HepG2 (cell line): Measurements from ENCODE around the gene CHRD. TPM values are rescaled to one million over a fixed set of nuclear protein-coding genes. Genes with fewer than 3 reads are reported as not detected.

Experiments
- ATAC-seq: fragments of 200-7000 bp; cut with Tn5 transposase; 3 replicates; pipeline ENCODE4 v1.9.1; 2020; ENCODE audit warnings: mild to moderate bottlenecking, moderate library complexity
- BruUV-seq: library from RNA; stranded (reverse); fragments of 400-500 nt; replicated peaks from 2 replicates; lab custom pipeline; 2021; lab: Mats Ljungman, UMichigan
- CTCF ChIA-PET: fragments of 300-600 bp; formaldehyde crosslinking; extraction: SDS; loops from one replicate; lab custom pipeline; 2021; ENCODE audit warnings: low total read pairs, inconsistent platforms, low intra/inter-chr PET ratio; lab: Yijun Ruan, JAX
- POLR2A ChIA-PET: fragments of 350-600 bp; sonication (Branson Sonifier 250); formaldehyde crosslinking; loops from one replicate; lab custom pipeline; 2020; ENCODE audit warnings: antibody characterized with exemption, inconsistent platforms; lab: Yijun Ruan, JAX
- DNase-seq: peaks from one replicate; pipeline ENCODE4 v3.0.0-alpha.2; 2015; ENCODE audit warnings: low spot score
- FAIRE-seq: peaks from 3 replicates; lab custom pipeline; 2011; peaks lifted over from hg19 to GRCh38; lab: Jason Lieb, UNC
- H2AFZ ChIP-seq: one replicate; pipeline ENCODE4 v1.6.1; 2011; ENCODE audit warnings: low read length, inconsistent platforms
- H3K27ac ChIP-seq: fragments of 300-600 bp; 3 replicates; pipeline ENCODE4 v1.8.0; 2011; ENCODE audit warnings: mixed run types, mild to moderate bottlenecking, mixed read lengths, low read length, inconsistent platforms; ENCODE audit not compliant: insufficient read depth; ENCODE audit errors: extremely low read length
- H3K27me3 ChIP-seq, 2 experiments: fragments of 200-600 bp in 1 of 2; 2 replicates in 1 of 2; 3 replicates in 1 of 2; pipeline versions ENCODE4 v1.6.0 to v1.8.0; 2011; ENCODE audit warnings: low read length in 2 of 2, mild to moderate bottlenecking in 2 of 2, moderate library complexity in 2 of 2, inconsistent platforms in 1 of 2; ENCODE audit not compliant: insufficient read depth in 2 of 2, control insufficient read depth in 1 of 2
- H3K36me3 ChIP-seq, 2 experiments: fragments of 200-600 bp in 1 of 2; replicated peaks in 1 of 2; 2 replicates in 1 of 2; 3 replicates in 1 of 2; pipeline versions ENCODE4 v1.5.1 to v1.8.0; 2011; ENCODE audit warnings: low read length in 2 of 2, inconsistent platforms in 1 of 2; ENCODE audit not compliant: insufficient read depth in 2 of 2, control insufficient read depth in 1 of 2
- H3K4me1 ChIP-seq: 2 replicates; pipeline ENCODE4 v1.5.1; 2012; ENCODE audit warnings: low read length, inconsistent platforms; ENCODE audit not compliant: insufficient read depth
- H3K4me2 ChIP-seq: 2 replicates; pipeline ENCODE4 v1.6.0; 2011; ENCODE audit warnings: low read depth, low read length, inconsistent platforms
- H3K4me3 ChIP-seq, 3 experiments: fragments of 200-600 bp in 1 of 3; sonication (generic), shearing (Covaris generic) in 1 of 3; replicated peaks in 1 of 3; 2 replicates each; pipeline ENCODE4 v1.5.1; 2011 to 2016; ENCODE audit warnings: low read length in 3 of 3, inconsistent platforms in 2 of 3, low read depth in 2 of 3, mild to moderate bottlenecking in 2 of 3, control low read depth in 1 of 3, mixed read lengths in 1 of 3; ENCODE audit not compliant: insufficient read depth in 1 of 3
- H3K79me2 ChIP-seq: one replicate; pipeline ENCODE4 v1.6.1; 2011; ENCODE audit warnings: low read length, inconsistent platforms; ENCODE audit not compliant: insufficient read depth
- H3K9ac ChIP-seq: 2 replicates; pipeline ENCODE4 v1.6.0; 2011; ENCODE audit warnings: mild to moderate bottlenecking, low read depth, low read length, inconsistent platforms; ENCODE audit not compliant: insufficient read depth
- H3K9me3 ChIP-seq: 2 replicates; pipeline ENCODE4 v1.5.1; 2012; ENCODE audit warnings: mild to moderate bottlenecking, low read length
- H4K20me1 ChIP-seq: 2 replicates; pipeline ENCODE4 v1.6.0; 2011; ENCODE audit warnings: inconsistent platforms, mild to moderate bottlenecking, low read length, moderate library complexity; ENCODE audit not compliant: insufficient read depth
- ATF6 ChIP-seq: sonication (generic); formaldehyde crosslinking; conservative IDR thresholded peaks from 2 replicates; pipeline ENCODE4 v1.4.0; 2020; ENCODE audit warnings: missing genetic modification reagents
- GPN1 ChIP-seq: sonication (generic); formaldehyde crosslinking; IDR thresholded peaks from 2 replicates; pipeline ENCODE4 v1.5.1; 2020; ENCODE audit warnings: missing genetic modification reagents, borderline replicate concordance
- RELA ChIP-seq: sonication (generic); formaldehyde crosslinking; IDR thresholded peaks from 2 replicates; pipeline ENCODE4 v1.4.0; 2020; ENCODE audit warnings: missing genetic modification reagents
- SNAPC2 ChIP-seq: sonication (generic); formaldehyde crosslinking; IDR thresholded peaks from 2 replicates; pipeline ENCODE4 v1.8.1; 2022; ENCODE audit warnings: mild to moderate bottlenecking, missing genetic modification reagents
- TFDP1 ChIP-seq: IDR thresholded peaks from 2 replicates; pipeline ENCODE4 v1.6.1; 2016; ENCODE audit warnings: missing compliant biosample characterization, missing genetic modification reagents, borderline replicate concordance
- ZNF17 ChIP-seq: sonication (generic); formaldehyde crosslinking; IDR thresholded peaks from 2 replicates; pipeline ENCODE4 v1.5.0; 2020; ENCODE audit warnings: mild to moderate bottlenecking, missing genetic modification reagents
- ZNF891 ChIP-seq: sonication (generic); formaldehyde crosslinking; IDR thresholded peaks from 2 replicates; pipeline ENCODE4 v1.5.0; 2020; ENCODE audit warnings: mild to moderate bottlenecking, missing genetic modification reagents
- whole genome bisulfite sequencing: methylation state at CpG from one replicate; pipeline ENCODE4 v1.1.6; 2017; ENCODE audit warnings: low lambda C conversion rate; 5-methylcytosine and 5-hydroxymethylcytosine counted together
- in situ Hi-C: cut with HindIII; loops from 2 replicates; pipeline ENCODE4 v1.10.0; 2017; ENCODE audit warnings: low pct_unique_long_range_greater_than_20kb; ENCODE audit not compliant: extremely low pct_ligation_motif_present
- intact Hi-C: fragments of 100-400 bp; cut with micrococcal nuclease; formaldehyde crosslinking; loops from one replicate; pipeline ENCODE4 v1.10.0; 2022; ENCODE audit not compliant: unreplicated experiment
- polyA plus RNA-seq, 8 experiments: library from polyadenylated mRNA; depleted of rRNA in 3 of 8; stranded (reverse) in 7 of 8; unstranded in 1 of 8; fragments of >200 nt; fragmentation: Illumina TruSeq in 4 of 8; extraction: Trizol in 4 of 8; gene quantifications; 2 replicates each; pipeline versions ENCODE4 v1.2.1 to v1.2.3, GENCODE V29; 2011 to 2016; ENCODE audit warnings: low read depth in 4 of 8, missing spikeins in 1 of 8, mixed read lengths in 1 of 8; ENCODE audit not compliant: insufficient read depth in 1 of 8
- total RNA-seq, 5 experiments: library from RNA; depleted of rRNA; stranded (reverse); fragments of >200 nt; fragmentation: Illumina TruSeq; extraction: Trizol; gene quantifications; 2 replicates each; pipeline ENCODE4 v1.2.3, GENCODE V29; 2016; ENCODE audit warnings: low read depth in 1 of 5

CHRD gene
- total and polyA plus RNA-seq, 2 of the 13 experiments (the other 11 are each of a cell fraction or from before 2014, with no cell fraction given) = 22.2 to 35.2 TPM

GRCh38 chr3:184357248-184358123, 22.4 kb upstream of the CHRD start:
- no peak for ATAC-seq
- in situ Hi-C loops = no loop called here
- no peak for TF ChIP-seq SNAPC2 (CRISPR knock-in tag)
- no peak for TF ChIP-seq ZNF891 (CRISPR knock-in tag)
- no peak for TF ChIP-seq GPN1
- TF ChIP-seq ATF6 (CRISPR knock-in tag) = no peak
- no peak for TF ChIP-seq ZNF17 (CRISPR knock-in tag)
- no peak for TF ChIP-seq TFDP1
- TF ChIP-seq RELA (CRISPR knock-in tag) = no peak

More at GRCh38 chr3:184357248-184358123, 22.4 kb upstream of the CHRD start:
- Histone ChIP-seq H4K20me1 (0 out of 2 replicates have a peak, but pooled peaks cover 3% of the 10 kb centered on the region), H3K4me2 (no peak overlapping the region), H3K9me3 (no peaks in the 10 kb centered on the region), H3K36me3 (peaks cover 12 to 50% of the 10 kb centered on the region in 2 experiments; a peak in 4 of 5 replicates), H3K9ac (no peak overlapping the region), H3K4me1 (peaks cover 25% of the 10 kb centered on the region), H3K4me3 (no peak overlapping the region), H3K27ac (no peak overlapping the region), H3K79me2 (peaks cover 14% of the 10 kb centered on the region), H2AFZ (no peak overlapping the region), H3K27me3 (no peaks in the 10 kb centered on the region; a peak in 1 of 5 replicates)
- DNase-seq (no peak), FAIRE-seq (no peak)
- intact Hi-C loops = no loop called here
- POLR2A ChIA-PET = no interaction called here
- WGBS = 95% methylated on average over 15 of the region's 24 CpGs
- CTCF ChIA-PET = no interaction called here
- BruUV-seq = no TSS peak
